Measurements from ENCODE around the gene SPDYE16.
"Not testable (repeated sequence)": the region's sequence is repeated elsewhere in the genome, so short reads cannot be mapped to it uniquely, and the experiment has no call there.

GRCh38 chr7:76551992-76552391, 8.9 kb upstream of the SPDYE16 start:
- TF ChIP-seq EZH2 (IDR thresholded peaks at IDR 0.05); POLR2AphosphoS5 (IDR thresholded peaks at IDR 0.05; ENCODE audit: borderline replicate concordance, low read depth, low read length): not testable (repeated sequence)
